ENCODE measurements around the gene LAMC1. TPM values are rescaled to one million over a fixed set of nuclear protein-coding genes. Genes with fewer than 3 reads are reported as not detected.
"Not testable (repeated sequence)": the region's sequence is repeated elsewhere in the genome, so short reads cannot be mapped to it uniquely, and the experiment has no call there.

Gene LAMC1
- total RNA-seq, 1 experiment from 2014 or later = 540 TPM

GRCh38 chr1:183040547-183040971 lies 17.3 kb downstream of the LAMC1 start:
- no peak for DNase-seq (ENCODE audit: extremely low read depth, low read depth)

- no peak for DNase-seq (ENCODE audit: extremely low read depth, low read depth)
These were observed 20.0 kb downstream of the LAMC1 start for GRCh38 chr1:183043254-183043653.

GRCh38 chr1:183043872-183044854 lies 20.9 kb downstream of the LAMC1 start:
- no peak for DNase-seq (ENCODE audit: extremely low read depth, low read depth)

GRCh38 chr1:183044893-183045649 lies 21.9 kb downstream of the LAMC1 start:
- DNase-seq (ENCODE audit: extremely low read depth, low read depth) = no peak

GRCh38 chr1:183048087-183049085 lies 25.2 kb downstream of the LAMC1 start:
- no peak for DNase-seq (ENCODE audit: extremely low read depth, low read depth)

- no peak for DNase-seq (ENCODE audit: extremely low read depth, low read depth)
These were observed 28.3 kb downstream of the LAMC1 start for GRCh38 chr1:183051546-183051945.

- no peak for DNase-seq (ENCODE audit: extremely low read depth, low read depth)
These were observed 29.6 kb downstream of the LAMC1 start for GRCh38 chr1:183052861-183053260.

- no peak for DNase-seq (ENCODE audit: extremely low read depth, low read depth)
These were observed 35.8 kb downstream of the LAMC1 start for GRCh38 chr1:183058851-183059502.

- no peak for DNase-seq (ENCODE audit: extremely low read depth, low read depth)
These were observed 38.0 kb downstream of the LAMC1 start for GRCh38 chr1:183061194-183061593.

GRCh38 chr1:183063349-183063748 lies 40.1 kb downstream of the LAMC1 start:
- DNase-seq (ENCODE audit: extremely low read depth, low read depth) = no peak

GRCh38 chr1:183065168-183065706 lies 42.0 kb downstream of the LAMC1 start:
- DNase-seq (ENCODE audit: extremely low read depth, low read depth) = no peak

- not testable (repeated sequence) for DNase-seq (ENCODE audit: extremely low read depth, low read depth)
These were observed 43.2 kb downstream of the LAMC1 start for GRCh38 chr1:183066432-183066831.

- DNase-seq (ENCODE audit: extremely low read depth, low read depth) = no peak
These were observed 46.5 kb downstream of the LAMC1 start for GRCh38 chr1:183069562-183070216.

- DNase-seq (ENCODE audit: extremely low read depth, low read depth) = no peak
These were observed 47.2 kb downstream of the LAMC1 start for GRCh38 chr1:183070234-183070922.

- no peak for DNase-seq (ENCODE audit: extremely low read depth, low read depth)
These were observed 47.9 kb downstream of the LAMC1 start for GRCh38 chr1:183070923-183071618.

GRCh38 chr1:183072595-183072994 lies 49.4 kb downstream of the LAMC1 start:
- not testable (repeated sequence) for DNase-seq (ENCODE audit: extremely low read depth, low read depth)

- DNase-seq (ENCODE audit: extremely low read depth, low read depth) = no peak
These were observed 50.1 kb downstream of the LAMC1 start for GRCh38 chr1:183073320-183073719.

GRCh38 chr1:183074215-183074614 lies 51.0 kb downstream of the LAMC1 start:
- no peak for DNase-seq (ENCODE audit: extremely low read depth, low read depth)
